Peyer's patch (tissue), 4 donors: ENCODE data around the gene HS6ST2.

Source experiments
- POLR2A ChIP-seq, 2 donors: fragments of 450-650 bp; IDR thresholded peaks; one replicate each; pipeline ENCODE4 v1.5.1; 2017; ENCODE audit warnings: antibody characterized with exemption in 2 of 2, mild to moderate bottlenecking in 2 of 2, moderate library complexity in 2 of 2
- TF ChIP-seq, protein P1 (sequence below), 6 experiments: fragments of 450-650 bp in 4 of 6; fragments of 200-600 bp in 2 of 6; sonication (generic) in 1 of 6; IDR thresholded peaks; one replicate each; pipeline ENCODE4 v1.5.1; 2017 to 2019; ENCODE audit warnings: antibody characterized with exemption in 6 of 6, mild to moderate bottlenecking in 3 of 6, moderate library complexity in 1 of 6

GRCh38 chrX:132694382-132694781 lies 264.0 kb downstream of the HS6ST2 start:
- TF ChIP-seq, protein P1, sequence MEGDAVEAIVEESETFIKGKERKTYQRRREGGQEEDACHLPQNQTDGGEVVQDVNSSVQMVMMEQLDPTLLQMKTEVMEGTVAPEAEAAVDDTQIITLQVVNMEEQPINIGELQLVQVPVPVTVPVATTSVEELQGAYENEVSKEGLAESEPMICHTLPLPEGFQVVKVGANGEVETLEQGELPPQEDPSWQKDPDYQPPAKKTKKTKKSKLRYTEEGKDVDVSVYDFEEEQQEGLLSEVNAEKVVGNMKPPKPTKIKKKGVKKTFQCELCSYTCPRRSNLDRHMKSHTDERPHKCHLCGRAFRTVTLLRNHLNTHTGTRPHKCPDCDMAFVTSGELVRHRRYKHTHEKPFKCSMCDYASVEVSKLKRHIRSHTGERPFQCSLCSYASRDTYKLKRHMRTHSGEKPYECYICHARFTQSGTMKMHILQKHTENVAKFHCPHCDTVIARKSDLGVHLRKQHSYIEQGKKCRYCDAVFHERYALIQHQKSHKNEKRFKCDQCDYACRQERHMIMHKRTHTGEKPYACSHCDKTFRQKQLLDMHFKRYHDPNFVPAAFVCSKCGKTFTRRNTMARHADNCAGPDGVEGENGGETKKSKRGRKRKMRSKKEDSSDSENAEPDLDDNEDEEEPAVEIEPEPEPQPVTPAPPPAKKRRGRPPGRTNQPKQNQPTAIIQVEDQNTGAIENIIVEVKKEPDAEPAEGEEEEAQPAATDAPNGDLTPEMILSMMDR (IDR thresholded peaks at IDR 0.05) = no peak
- TF ChIP-seq POLR2A (IDR thresholded peaks at IDR 0.05) = no peak
